LNCaP clone FGC (cell line): ENCODE measurements around the gene MRPL19.

ENCODE experiments used
- DNase-seq: peaks from one replicate; pipeline ENCODE4 v3.0.0-alpha.2; 2011; ENCODE audit warnings: low read depth
- H3K4me3 ChIP-seq: 2 replicates; pipeline ENCODE4 v1.5.1; 2011; ENCODE audit warnings: mild to moderate bottlenecking, low read depth, low read length, control low read depth
- CTCF ChIP-seq: IDR thresholded peaks from 2 replicates; pipeline ENCODE4 v1.5.1; 2012; ENCODE audit warnings: mild to moderate bottlenecking; ENCODE audit not compliant: control insufficient read depth, insufficient read depth; ENCODE audit errors: extremely low read depth

Gene MRPL19

GRCh38 chr2:75603477-75603876 is 43.1 kb upstream of the MRPL19 start:
- TF ChIP-seq CTCF, result no peak
- no peak for DNase-seq
- H3K4me3 ChIP-seq, result no peak overlapping the region

- TF ChIP-seq CTCF, result no peak
Observed at GRCh38 chr2:75604484-75604883, 42.1 kb upstream of the MRPL19 start.

GRCh38 chr2:75605770-75606529 is 40.6 kb upstream of the MRPL19 start:
- no peak for TF ChIP-seq CTCF
- no peak overlapping the region for H3K4me3 ChIP-seq
- no peak for DNase-seq

More at GRCh38 chr2:75604484-75604883, 42.1 kb upstream of the MRPL19 start:
- no peak for DNase-seq
- no peak overlapping the region for H3K4me3 ChIP-seq

GRCh38 chr2:75606761-75607399 is 39.7 kb upstream of the MRPL19 start:
- no peak overlapping the region for H3K4me3 ChIP-seq
- no peak for DNase-seq
- TF ChIP-seq CTCF, result no peak

GRCh38 chr2:75607400-75607798 is 39.2 kb upstream of the MRPL19 start:
- H3K4me3 ChIP-seq, result no peak overlapping the region
- DNase-seq, result no peak
- no peak for TF ChIP-seq CTCF

GRCh38 chr2:75607988-75608683 is 38.4 kb upstream of the MRPL19 start:
- H3K4me3 ChIP-seq, result no peak overlapping the region
- no peak for DNase-seq
- TF ChIP-seq CTCF, result no peak
